Measurements from ENCODE around the gene CYP51A1.
"Not testable (repeated sequence)": the region's sequence is repeated elsewhere in the genome, so short reads cannot be mapped to it uniquely, and the experiment has no call there.

The CYP51A1 gene

GRCh38 chr7:92108821-92109220 is 25.5 kb downstream of the CYP51A1 start:
- H3K27ac ChIP-seq (ENCODE audit: low read depth, low read length) = no peak overlapping the region
- H3K9ac ChIP-seq (ENCODE audit: low read length) = no peak overlapping the region
- peaks cover 34% of the 10 kb centered on the region for H3K36me3 ChIP-seq (ENCODE audit: low read length)
- no peaks in the 10 kb centered on the region for H4K20me1 ChIP-seq (ENCODE audit: low read depth, low read length)
- no peaks in the 10 kb centered on the region for H3K27me3 ChIP-seq (ENCODE audit: low read length)
- no peak overlapping the region for H3K4me2 ChIP-seq (ENCODE audit: low read depth, low read length, poor library complexity, severe bottlenecking)
- TF ChIP-seq CTCF (IDR thresholded peaks at IDR 0.05; ENCODE audit: insufficient read depth, low read length, poor library complexity, severe bottlenecking) = no peak
- TF ChIP-seq EZH2phosphoT487 (conservative IDR thresholded peaks at IDR 0.05; ENCODE audit: low read length) = no peak
- no peak overlapping the region for H2AFZ ChIP-seq (ENCODE audit: low read depth, low read length, severe bottlenecking)
- peaks cover 36% of the 10 kb centered on the region; the same call in 1 of the 2 replicates for H3F3A ChIP-seq (ENCODE audit: insufficient read depth)
- H3K4me3 ChIP-seq (ENCODE audit: insufficient read depth, low read length, poor library complexity, severe bottlenecking) = no peak overlapping the region
- H3K79me2 ChIP-seq (ENCODE audit: insufficient read depth, low read length) = peaks cover 5% of the 10 kb centered on the region; the same call in 1 of the 2 replicates
- no peaks in the 10 kb centered on the region for H3K9me3 ChIP-seq (ENCODE audit: insufficient read depth, low read length)
- H3K9me2 ChIP-seq (replicated peaks; ENCODE audit: insufficient read depth, low read length) = no peaks in the 10 kb centered on the region

GRCh38 chr7:92102862-92103261 is 31.4 kb downstream of the CYP51A1 start:
- not testable (repeated sequence) for H2AFZ ChIP-seq (ENCODE audit: low read depth, low read length, severe bottlenecking); H3K27me3 ChIP-seq (ENCODE audit: low read length); H4K20me1 ChIP-seq (ENCODE audit: low read depth, low read length); H3F3A ChIP-seq (ENCODE audit: insufficient read depth); H3K4me3 ChIP-seq (ENCODE audit: insufficient read depth, low read length, poor library complexity, severe bottlenecking); H3K36me3 ChIP-seq (ENCODE audit: low read length); H3K79me2 ChIP-seq (ENCODE audit: insufficient read depth, low read length); H3K9me3 ChIP-seq (ENCODE audit: insufficient read depth, low read length); H3K9me2 ChIP-seq (replicated peaks; ENCODE audit: insufficient read depth, low read length); H3K27ac ChIP-seq (ENCODE audit: low read depth, low read length); H3K9ac ChIP-seq (ENCODE audit: low read length); H3K4me2 ChIP-seq (ENCODE audit: low read depth, low read length, poor library complexity, severe bottlenecking)

- Histone ChIP-seq H2AFZ (ENCODE audit: low read depth, low read length, severe bottlenecking) (no peak overlapping the region), H3K27ac (ENCODE audit: low read depth, low read length) (no peak overlapping the region), H3K9me3 (ENCODE audit: insufficient read depth, low read length) (no peaks in the 10 kb centered on the region), H3F3A (ENCODE audit: insufficient read depth) (no peaks in the 10 kb centered on the region), H3K9ac (ENCODE audit: low read length) (no peak overlapping the region), H3K9me2 (replicated peaks; ENCODE audit: insufficient read depth, low read length) (no peaks in the 10 kb centered on the region), H4K20me1 (ENCODE audit: low read depth, low read length) (no peaks in the 10 kb centered on the region), H3K27me3 (ENCODE audit: low read length) (no peaks in the 10 kb centered on the region), H3K4me3 (ENCODE audit: insufficient read depth, low read length, poor library complexity, severe bottlenecking) (no peak overlapping the region), H3K36me3 (ENCODE audit: low read length) (peaks cover 12% of the 10 kb centered on the region; the same call in 1 of the 2 replicates), H3K4me2 (ENCODE audit: low read depth, low read length, poor library complexity, severe bottlenecking) (no peak overlapping the region), H3K79me2 (ENCODE audit: insufficient read depth, low read length) (no peaks in the 10 kb centered on the region)
- TF ChIP-seq CTCF (IDR thresholded peaks at IDR 0.05; ENCODE audit: insufficient read depth, low read length, poor library complexity, severe bottlenecking) (no peak), EZH2phosphoT487 (conservative IDR thresholded peaks at IDR 0.05; ENCODE audit: low read length) (no peak)
Measured at GRCh38 chr7:92100534-92100933, 33.7 kb downstream of the CYP51A1 start.

GRCh38 chr7:92095380-92095779 is 38.9 kb downstream of the CYP51A1 start:
- no peaks in the 10 kb centered on the region for H3K79me2 ChIP-seq (ENCODE audit: insufficient read depth, low read length)
- H3K9me3 ChIP-seq (ENCODE audit: insufficient read depth, low read length) = no peaks in the 10 kb centered on the region
- H3K9me2 ChIP-seq (replicated peaks; ENCODE audit: insufficient read depth, low read length) = no peaks in the 10 kb centered on the region
- no peak overlapping the region for H2AFZ ChIP-seq (ENCODE audit: low read depth, low read length, severe bottlenecking)
- peaks cover 16% of the 10 kb centered on the region; the same call in 1 of the 2 replicates for H3K36me3 ChIP-seq (ENCODE audit: low read length)
- no peak overlapping the region for H3K4me2 ChIP-seq (ENCODE audit: low read depth, low read length, poor library complexity, severe bottlenecking)
- H3K4me3 ChIP-seq (ENCODE audit: insufficient read depth, low read length, poor library complexity, severe bottlenecking) = no peak overlapping the region
- no peak for TF ChIP-seq EZH2phosphoT487 (conservative IDR thresholded peaks at IDR 0.05; ENCODE audit: low read length)
- no peak for TF ChIP-seq CTCF (IDR thresholded peaks at IDR 0.05; ENCODE audit: insufficient read depth, low read length, poor library complexity, severe bottlenecking)
- H3K9ac ChIP-seq (ENCODE audit: low read length) = no peak overlapping the region
- no peaks in the 10 kb centered on the region for H4K20me1 ChIP-seq (ENCODE audit: low read depth, low read length)
- no peak overlapping the region for H3K27ac ChIP-seq (ENCODE audit: low read depth, low read length)
- H3K27me3 ChIP-seq (ENCODE audit: low read length) = no peaks in the 10 kb centered on the region
- H3F3A ChIP-seq (ENCODE audit: insufficient read depth) = 0 out of 2 replicates have a peak, but pooled peaks cover 4% of the 10 kb centered on the region

Data from SU-DHL-6 (cell line).